Erythroblast (primary cell): ENCODE measurements around the gene SEC31B.

Source experiments
- GATA1 ChIP-seq: IDR thresholded peaks from 2 replicates; pipeline ENCODE4 v1.6.1; 2011; ENCODE audit warnings: low read depth, mild to moderate bottlenecking, control low read depth, low read length, moderate library complexity
- POLR2A ChIP-seq: IDR thresholded peaks from 2 replicates; pipeline ENCODE4 v1.6.1; 2011; ENCODE audit warnings: mild to moderate bottlenecking, low read length

GRCh38 chr10:100505164-100505563, 14.5 kb downstream of the SEC31B start:
- TF ChIP-seq POLR2A (no peak), GATA1 (no peak)
